Astrocyte of the cerebellum (primary cell): Measurements from ENCODE around the gene TCP11L2.
"Not testable (repeated sequence)": the region's sequence is repeated elsewhere in the genome, so short reads cannot be mapped to it uniquely, and the experiment has no call there.

ENCODE experiments used
- DNase-seq: peaks from one replicate; pipeline ENCODE4 v3.0.0-alpha.2; 2011; ENCODE audit warnings: low read depth
- H3K4me3 ChIP-seq: 2 replicates; pipeline ENCODE4 v1.5.1; 2011; ENCODE audit warnings: mild to moderate bottlenecking, low read depth, low read length, moderate library complexity
- in situ Hi-C: cut with HindIII; loops from 2 replicates; pipeline ENCODE4 v1.10.0; 2017; ENCODE audit warnings: low sequenced_read_pairs
- TF ChIP-seq, protein P1 (sequence below): IDR thresholded peaks from 2 replicates; pipeline ENCODE4 v1.5.1; 2012; ENCODE audit warnings: low read length, low read depth, moderate library complexity, mild to moderate bottlenecking; ENCODE audit errors: missing control alignments

Gene TCP11L2

DNA sequence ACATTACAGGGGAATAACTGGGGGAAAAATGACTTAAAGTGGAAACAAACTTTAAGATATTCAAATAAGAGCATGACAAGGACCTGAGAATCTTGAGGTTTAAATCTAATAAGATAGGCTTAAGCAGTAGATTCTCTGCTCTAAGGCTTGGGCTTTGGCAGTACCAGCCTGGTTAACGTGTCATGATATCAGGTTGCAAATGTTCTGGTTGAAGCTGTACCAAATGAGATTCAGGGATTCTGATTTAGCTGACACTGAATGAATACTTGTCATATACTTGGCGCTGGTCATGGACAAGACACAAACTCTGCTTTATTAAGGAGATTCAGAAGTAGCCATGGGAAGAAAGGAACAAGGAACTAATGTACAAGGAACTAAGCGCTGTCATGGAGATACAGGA lies 6.1 kb downstream of the TCP11L2 start:
- no peak overlapping the region for H3K4me3 ChIP-seq
- DNase-seq, result no peak

DNA sequence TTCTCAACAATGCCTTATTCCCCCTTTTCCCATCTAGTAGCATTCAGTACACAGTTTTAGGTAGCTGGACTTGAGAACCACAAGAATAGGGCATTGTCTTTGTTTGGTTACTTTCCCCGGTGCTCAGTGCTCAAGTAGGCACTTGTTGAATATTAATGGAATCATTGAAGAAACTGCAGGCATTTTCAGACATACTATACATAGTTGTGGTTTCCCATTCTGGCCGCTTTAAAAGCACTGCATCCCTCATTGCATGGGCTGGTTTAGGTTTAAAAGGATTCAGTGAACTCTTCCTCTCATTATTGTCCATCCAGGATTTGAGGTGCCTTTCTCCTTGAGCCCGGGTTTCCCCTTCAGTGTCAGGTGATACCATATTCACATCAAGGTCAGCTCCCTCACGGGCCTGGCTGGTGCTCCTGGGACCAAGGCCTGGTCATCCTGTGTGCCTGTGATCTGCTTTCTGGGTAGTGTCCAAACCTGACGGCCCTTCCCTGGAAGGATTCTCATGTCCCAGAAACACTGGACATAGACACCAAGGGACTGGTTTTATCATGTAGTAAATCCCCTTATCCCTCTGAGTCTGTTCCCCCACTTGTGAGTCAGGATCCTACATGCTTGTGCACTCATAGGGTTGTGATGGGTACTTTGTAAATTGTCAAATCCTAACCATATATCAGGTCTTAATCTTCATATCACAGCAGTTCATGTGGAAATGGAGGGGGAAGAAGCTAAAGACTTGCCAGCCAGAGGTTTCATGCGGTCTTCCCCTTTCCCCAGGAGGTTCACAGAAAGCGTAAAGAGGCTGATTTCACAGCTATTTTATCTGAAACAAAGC lies 7.4 kb downstream of the TCP11L2 start:
- in situ Hi-C loops, result no loop called here
- no peak overlapping the region for H3K4me3 ChIP-seq
- TF ChIP-seq, protein P1, sequence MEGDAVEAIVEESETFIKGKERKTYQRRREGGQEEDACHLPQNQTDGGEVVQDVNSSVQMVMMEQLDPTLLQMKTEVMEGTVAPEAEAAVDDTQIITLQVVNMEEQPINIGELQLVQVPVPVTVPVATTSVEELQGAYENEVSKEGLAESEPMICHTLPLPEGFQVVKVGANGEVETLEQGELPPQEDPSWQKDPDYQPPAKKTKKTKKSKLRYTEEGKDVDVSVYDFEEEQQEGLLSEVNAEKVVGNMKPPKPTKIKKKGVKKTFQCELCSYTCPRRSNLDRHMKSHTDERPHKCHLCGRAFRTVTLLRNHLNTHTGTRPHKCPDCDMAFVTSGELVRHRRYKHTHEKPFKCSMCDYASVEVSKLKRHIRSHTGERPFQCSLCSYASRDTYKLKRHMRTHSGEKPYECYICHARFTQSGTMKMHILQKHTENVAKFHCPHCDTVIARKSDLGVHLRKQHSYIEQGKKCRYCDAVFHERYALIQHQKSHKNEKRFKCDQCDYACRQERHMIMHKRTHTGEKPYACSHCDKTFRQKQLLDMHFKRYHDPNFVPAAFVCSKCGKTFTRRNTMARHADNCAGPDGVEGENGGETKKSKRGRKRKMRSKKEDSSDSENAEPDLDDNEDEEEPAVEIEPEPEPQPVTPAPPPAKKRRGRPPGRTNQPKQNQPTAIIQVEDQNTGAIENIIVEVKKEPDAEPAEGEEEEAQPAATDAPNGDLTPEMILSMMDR, result no peak
- DNase-seq, result peak; percentile 85

More for the DNA sequence above, 6.1 kb downstream of the TCP11L2 start:
- in situ Hi-C loops, result no loop called here
- TF ChIP-seq, protein P1, result no peak

DNA sequence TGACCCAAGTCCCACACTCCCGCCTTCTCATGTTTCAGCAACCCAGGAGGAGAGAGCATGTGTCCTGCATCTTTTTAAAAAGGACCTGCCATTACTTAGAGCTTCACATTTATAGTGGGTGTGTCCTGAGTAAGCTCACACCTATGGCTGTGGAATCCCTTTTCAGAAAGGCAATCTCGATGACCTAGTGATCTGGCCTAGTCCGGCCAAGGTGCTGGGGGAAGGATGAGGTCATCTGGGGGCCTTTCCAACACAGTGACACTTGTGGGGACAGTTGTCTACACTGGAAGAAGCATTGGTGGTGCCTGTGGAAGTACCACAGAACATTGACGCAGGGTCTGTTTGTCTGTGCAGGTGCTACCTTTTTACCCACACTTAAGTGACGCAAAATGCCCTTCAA lies 8.2 kb downstream of the TCP11L2 start:
- no peak overlapping the region for H3K4me3 ChIP-seq
- no peak for DNase-seq
- TF ChIP-seq, protein P1, result no peak
- in situ Hi-C loops, result no loop called here

DNA sequence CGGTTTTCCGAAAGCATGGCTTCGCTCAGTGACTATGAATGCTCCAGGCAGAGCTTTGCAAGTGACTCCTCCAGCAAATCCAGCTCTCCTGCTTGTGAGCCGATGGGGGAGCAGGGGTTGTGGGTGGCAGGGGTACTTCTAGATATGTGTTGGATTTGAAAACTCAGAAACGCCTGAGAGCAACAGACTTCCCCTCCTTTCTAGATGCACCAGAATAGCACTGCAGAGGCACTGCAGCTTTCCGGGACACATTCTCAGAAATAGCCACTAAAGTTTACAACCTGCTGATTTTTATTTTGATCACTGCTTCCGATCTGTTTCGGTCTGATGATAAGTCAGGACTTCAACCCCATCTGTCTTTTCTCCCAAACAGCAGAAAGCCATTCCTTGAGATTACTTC lies 8.6 kb downstream of the TCP11L2 start:
- TF ChIP-seq, protein P1, result no peak

DNA sequence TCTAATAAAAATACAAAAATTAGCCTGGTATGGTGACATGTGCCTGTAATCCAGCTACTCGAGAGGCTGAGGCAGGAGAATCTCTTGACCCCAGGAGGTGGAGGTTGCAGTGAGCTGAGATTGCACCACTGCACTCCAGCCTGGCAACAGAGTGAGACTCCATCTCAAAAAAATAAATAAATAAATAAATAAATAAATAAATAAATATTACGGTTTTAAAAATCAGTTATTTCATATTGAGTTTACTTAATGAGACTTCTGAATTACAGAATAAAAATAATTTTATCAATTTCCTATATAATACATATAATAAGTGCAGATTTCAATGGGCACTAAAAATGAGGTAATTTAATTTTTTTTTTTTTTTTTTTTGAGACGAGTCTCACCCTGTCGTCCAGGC lies 10.9 kb downstream of the TCP11L2 start:
- H3K4me3 ChIP-seq, in situ Hi-C loops, DNase-seq: not testable (repeated sequence)

More for the DNA sequence above, 8.6 kb downstream of the TCP11L2 start:
- H3K4me3 ChIP-seq, result no peak overlapping the region
- in situ Hi-C loops, result no loop called here
- DNase-seq, result no peak

DNA sequence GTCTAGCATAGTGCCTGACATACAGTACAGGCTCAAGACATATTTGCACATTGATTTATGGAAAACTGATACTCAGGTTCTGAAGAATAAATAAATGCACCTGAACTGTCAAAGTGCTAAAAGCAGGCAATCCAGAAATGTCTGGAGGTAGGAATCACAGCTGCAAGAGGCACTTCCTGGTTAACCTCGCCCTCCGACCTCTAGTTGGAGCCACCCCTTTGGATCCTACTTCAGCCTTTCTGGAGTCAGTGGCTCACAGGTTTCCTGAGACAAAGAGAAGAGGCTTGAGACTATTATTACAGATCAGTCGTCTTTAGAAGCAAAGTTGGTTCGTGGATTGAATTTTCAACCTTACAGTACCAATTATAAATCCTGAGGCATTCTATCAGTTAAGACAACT lies 13.0 kb downstream of the TCP11L2 start:
- in situ Hi-C loops, result no loop called here
- DNase-seq, result no peak
- H3K4me3 ChIP-seq, result no peak overlapping the region
- TF ChIP-seq, protein P1, result no peak

DNA sequence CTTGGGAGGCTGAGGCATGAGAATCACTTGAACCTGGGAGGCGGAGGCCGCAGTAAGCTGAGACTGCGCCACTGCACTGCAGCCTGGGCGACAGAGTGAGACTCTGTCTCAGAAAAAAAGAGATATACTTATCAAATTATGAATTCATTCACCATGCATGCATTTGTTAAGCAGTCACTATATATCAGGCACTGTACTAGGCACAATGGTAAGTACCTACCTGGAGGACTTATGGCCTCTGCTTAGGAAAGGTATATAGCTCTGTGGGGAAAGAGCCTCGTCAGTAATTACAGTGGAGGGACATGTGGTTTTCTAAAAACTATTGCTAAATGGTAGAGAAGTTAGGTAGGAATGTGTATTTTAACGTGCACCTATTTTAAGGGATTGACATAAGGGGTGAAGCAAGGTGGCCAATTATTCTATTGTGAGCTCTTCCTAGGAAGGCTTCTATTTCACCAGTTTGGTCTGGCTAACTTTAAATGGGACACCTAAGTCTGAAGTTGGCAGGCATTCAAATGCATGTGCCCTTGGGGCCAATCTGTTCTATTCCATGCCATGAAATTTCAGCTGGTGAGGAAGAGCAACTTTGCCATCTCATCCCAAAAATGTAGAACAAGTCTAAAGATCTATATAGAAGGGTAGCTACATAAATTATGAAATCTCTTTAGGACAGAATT lies 15.0 kb downstream of the TCP11L2 start:
- TF ChIP-seq, protein P1, result no peak
- no peak for DNase-seq
- H3K4me3 ChIP-seq, result no peak overlapping the region
- in situ Hi-C loops, result no loop called here
